ENCODE results near the gene MYBPHL. TPM values are rescaled to one million over a fixed set of nuclear protein-coding genes. Genes with fewer than 3 reads are reported as not detected.

Gene MYBPHL
- total and polyA plus RNA-seq, 8 donors = 0.45 TPM; not detected in 7

DNA sequence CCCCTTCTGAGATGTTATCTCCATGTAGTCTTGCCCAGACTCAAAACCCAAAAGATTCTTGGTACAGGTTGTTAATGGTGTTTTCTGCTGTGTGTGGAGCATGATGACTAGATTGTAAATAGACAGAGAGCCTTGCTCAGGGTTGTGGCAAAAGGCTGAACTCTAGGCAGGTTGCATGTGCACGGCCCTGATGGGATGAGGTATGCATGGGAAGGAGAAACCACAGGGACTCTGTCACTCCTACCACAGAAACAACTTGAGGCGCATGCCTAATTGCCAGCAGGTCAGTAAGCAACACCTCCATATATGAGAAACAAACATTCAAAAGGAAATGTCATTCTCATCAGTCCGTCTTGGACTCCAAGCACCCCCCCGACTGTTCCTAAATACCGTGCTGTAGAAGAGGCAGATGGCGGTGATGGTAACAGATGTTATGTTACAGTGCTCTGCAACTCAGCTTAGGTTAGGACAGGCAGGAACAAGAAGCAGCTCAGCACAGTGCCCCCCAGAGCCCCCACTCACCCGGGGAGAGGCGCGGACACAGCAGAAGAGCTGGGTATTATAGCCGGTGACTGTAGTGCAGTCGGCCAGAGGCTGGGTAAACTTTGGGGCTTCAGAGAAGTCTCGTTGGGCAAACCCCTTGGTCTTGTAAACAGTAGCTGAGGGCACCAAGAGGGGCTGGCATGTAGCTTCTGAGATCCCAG lies 10.9 kb downstream of the MYBPHL start:
- intact Hi-C loops (cut with DNase I; ENCODE audit: low total_unique reads) = no loop called here

DNA sequence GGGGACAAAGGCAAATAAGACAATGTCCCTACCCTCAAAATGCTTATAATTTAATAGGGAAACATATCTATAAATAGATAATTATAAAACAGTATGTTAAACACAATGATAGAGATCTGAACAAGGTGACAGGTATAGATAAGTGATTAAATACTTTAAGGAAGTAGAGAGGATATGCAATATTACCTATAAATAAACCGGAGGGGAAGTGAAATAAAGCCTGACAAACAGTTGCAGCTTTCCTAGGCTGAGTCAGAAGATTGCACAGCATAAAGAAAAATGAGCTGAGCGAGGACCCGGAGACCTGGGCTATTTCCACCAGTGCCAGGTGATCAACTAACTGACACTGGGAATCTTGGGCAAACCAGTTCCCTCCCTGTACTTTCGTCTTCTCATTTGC lies 12.3 kb downstream of the MYBPHL start:
- intact Hi-C loops (cut with DNase I; ENCODE audit: low total_unique reads) = no loop called here
- WGBS, 5 donors = 56 to 73% (median 69%) methylated on average over 4 of the region's 4 CpGs
- TF ChIP-seq, protein P1, sequence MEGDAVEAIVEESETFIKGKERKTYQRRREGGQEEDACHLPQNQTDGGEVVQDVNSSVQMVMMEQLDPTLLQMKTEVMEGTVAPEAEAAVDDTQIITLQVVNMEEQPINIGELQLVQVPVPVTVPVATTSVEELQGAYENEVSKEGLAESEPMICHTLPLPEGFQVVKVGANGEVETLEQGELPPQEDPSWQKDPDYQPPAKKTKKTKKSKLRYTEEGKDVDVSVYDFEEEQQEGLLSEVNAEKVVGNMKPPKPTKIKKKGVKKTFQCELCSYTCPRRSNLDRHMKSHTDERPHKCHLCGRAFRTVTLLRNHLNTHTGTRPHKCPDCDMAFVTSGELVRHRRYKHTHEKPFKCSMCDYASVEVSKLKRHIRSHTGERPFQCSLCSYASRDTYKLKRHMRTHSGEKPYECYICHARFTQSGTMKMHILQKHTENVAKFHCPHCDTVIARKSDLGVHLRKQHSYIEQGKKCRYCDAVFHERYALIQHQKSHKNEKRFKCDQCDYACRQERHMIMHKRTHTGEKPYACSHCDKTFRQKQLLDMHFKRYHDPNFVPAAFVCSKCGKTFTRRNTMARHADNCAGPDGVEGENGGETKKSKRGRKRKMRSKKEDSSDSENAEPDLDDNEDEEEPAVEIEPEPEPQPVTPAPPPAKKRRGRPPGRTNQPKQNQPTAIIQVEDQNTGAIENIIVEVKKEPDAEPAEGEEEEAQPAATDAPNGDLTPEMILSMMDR (IDR thresholded peaks at IDR 0.05) = no peak
- TF ChIP-seq EP300 (IDR thresholded peaks at IDR 0.05) = no peak
- no peak for TF ChIP-seq POLR2AphosphoS5 (IDR thresholded peaks at IDR 0.05)
- no peak for TF ChIP-seq POLR2A (IDR thresholded peaks at IDR 0.05)

More for the DNA sequence above, 10.9 kb downstream of the MYBPHL start:
- H3K27me3 ChIP-seq = peaks cover 0 to 10% (median 0%) of the 10 kb centered on the region in 3 donors
- H3K36me3 ChIP-seq = no peaks in the 10 kb centered on the region
- 76 to 83% (median 82%) methylated on average over 12 of the region's 12 CpGs for WGBS, 5 donors
- no peak overlapping the region for H3K27ac ChIP-seq
- H3K4me1 ChIP-seq = peaks cover 0 to 23% (median 12%) of the 10 kb centered on the region in 4 donors
- DNase-seq = no peak
- H3K4me3 ChIP-seq = no peak overlapping the region
- TF ChIP-seq POLR2A (IDR thresholded peaks at IDR 0.05) (no peak), POLR2AphosphoS5 (IDR thresholded peaks at IDR 0.05) (no peak)
- TF ChIP-seq, protein P1 (IDR thresholded peaks at IDR 0.05) = no peak
- H3K9me3 ChIP-seq = no peaks in the 10 kb centered on the region

DNA sequence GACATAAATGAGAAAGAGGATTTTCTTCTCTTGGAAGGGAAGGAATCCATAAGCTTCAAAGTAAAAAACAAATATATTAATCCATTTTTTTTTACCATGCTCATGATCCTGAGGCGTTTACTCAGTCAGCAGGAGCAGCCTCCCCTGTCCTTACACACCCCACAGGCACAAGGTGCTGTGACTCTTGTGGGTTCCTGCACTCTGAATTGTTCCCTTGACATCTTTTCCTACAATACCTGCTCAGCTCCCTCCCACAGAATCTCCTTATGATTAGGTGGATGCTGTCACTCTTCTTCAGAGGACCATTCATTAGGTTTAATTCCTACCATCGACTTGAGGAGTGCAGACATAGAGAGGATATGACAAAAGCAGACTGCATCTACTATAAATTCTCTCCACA lies 13.8 kb downstream of the MYBPHL start:
- Histone ChIP-seq H3K27me3 (peaks cover 0 to 10% (median 0%) of the 10 kb centered on the region in 3 donors), H3K4me3 (no peak overlapping the region), H3K27ac (no peak overlapping the region), H3K36me3 (no peaks in the 10 kb centered on the region), H3K4me1 (peaks cover 0 to 5% (median under 1%) of the 10 kb centered on the region in 4 donors), H3K9me3 (no peaks in the 10 kb centered on the region)
- intact Hi-C loops (cut with DNase I; ENCODE audit: low total_unique reads) = no loop called here
- no peak for TF ChIP-seq POLR2AphosphoS5 (IDR thresholded peaks at IDR 0.05)
- no peak for TF ChIP-seq POLR2A (IDR thresholded peaks at IDR 0.05)
- TF ChIP-seq, protein P1 (IDR thresholded peaks at IDR 0.05) = no peak
- TF ChIP-seq EP300 (IDR thresholded peaks at IDR 0.05) = no peak
- 55 to 66% (median 63%) methylated on average over 2 of the region's 2 CpGs for WGBS, 5 donors
- no peak for DNase-seq

More for the DNA sequence above, 12.3 kb downstream of the MYBPHL start:
- Histone ChIP-seq H3K36me3 (no peaks in the 10 kb centered on the region), H3K4me3 (no peak overlapping the region), H3K4me1 (peaks cover 0 to 15% (median 12%) of the 10 kb centered on the region in 4 donors), H3K27ac (no peak overlapping the region), H3K27me3 (peaks cover 0 to 10% (median 0%) of the 10 kb centered on the region in 3 donors), H3K9me3 (no peaks in the 10 kb centered on the region)
- no peak for DNase-seq

DNA sequence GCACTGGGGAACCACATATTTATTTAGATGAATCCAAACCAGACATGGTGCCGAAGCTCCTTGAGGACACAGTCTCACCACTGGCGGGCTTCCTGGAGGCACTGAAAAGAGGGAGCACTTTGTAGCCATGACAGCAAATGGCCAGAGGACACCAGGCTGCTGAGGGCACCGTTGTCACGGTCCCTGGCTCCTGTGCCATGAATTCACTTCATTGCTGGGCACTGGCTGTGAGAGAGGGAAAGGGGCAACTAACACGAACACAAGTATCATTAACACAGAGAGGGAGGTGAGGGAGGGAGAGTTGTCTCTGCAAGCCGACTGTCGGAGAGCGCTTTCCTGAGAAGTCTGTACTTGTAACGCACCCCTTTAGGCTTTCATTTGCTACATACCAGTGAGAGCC lies 14.4 kb downstream of the MYBPHL start:
- Histone ChIP-seq H3K36me3 (no peaks in the 10 kb centered on the region), H3K9me3 (no peaks in the 10 kb centered on the region), H3K27ac (no peak overlapping the region), H3K27me3 (peaks cover 0 to 10% (median 0%) of the 10 kb centered on the region in 3 donors), H3K4me3 (no peak overlapping the region), H3K4me1 (peaks cover 0 to 5% (median 0%) of the 10 kb centered on the region in 4 donors)
- no peak for TF ChIP-seq EP300 (IDR thresholded peaks at IDR 0.05)
- no peak for TF ChIP-seq POLR2A (IDR thresholded peaks at IDR 0.05)
- TF ChIP-seq POLR2AphosphoS5 (IDR thresholded peaks at IDR 0.05) = no peak
- TF ChIP-seq, protein P1 (IDR thresholded peaks at IDR 0.05) = no peak
- DNase-seq = no peak
- 70 to 77% (median 73%) methylated on average over 9 of the region's 9 CpGs for WGBS, 5 donors
- intact Hi-C loops (cut with DNase I; ENCODE audit: low total_unique reads) = no loop called here
